ENCODE results near the gene FAM168A. TPM values are rescaled to one million over a fixed set of nuclear protein-coding genes. Genes with fewer than 3 reads are reported as not detected.

The FAM168A gene
- total RNA-seq, 2 donors from 2014 or later = 30.9 to 40.8 TPM

DNA sequence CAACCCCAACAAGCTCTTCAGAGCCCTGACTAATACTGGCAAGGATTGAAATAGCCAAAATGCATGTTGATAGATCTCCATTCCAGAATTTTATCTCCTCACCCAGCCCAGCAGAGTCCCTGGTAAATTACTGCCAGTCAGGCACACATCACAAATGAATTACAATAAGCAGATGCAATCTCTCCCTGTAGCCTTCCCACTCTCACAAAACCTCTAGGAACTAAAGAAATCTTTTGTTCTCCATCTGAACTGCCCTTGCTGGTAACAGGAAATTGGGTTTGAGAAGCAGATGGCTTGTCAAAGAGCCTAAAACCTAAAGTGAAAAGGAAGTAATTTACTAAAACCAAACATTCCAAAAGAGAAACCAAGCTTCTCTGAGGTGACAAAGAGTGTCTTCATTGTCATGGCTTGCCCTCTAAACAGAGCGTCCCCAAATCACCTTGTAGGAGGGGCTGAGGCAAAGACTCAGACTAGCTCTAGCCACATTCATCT, 59.5 kb downstream of the FAM168A start:
- no peak for DNase-seq (ENCODE audit: low spot score)
- no peaks in the 10 kb centered on the region for H3K27me3 ChIP-seq
- TF ChIP-seq, protein P1, sequence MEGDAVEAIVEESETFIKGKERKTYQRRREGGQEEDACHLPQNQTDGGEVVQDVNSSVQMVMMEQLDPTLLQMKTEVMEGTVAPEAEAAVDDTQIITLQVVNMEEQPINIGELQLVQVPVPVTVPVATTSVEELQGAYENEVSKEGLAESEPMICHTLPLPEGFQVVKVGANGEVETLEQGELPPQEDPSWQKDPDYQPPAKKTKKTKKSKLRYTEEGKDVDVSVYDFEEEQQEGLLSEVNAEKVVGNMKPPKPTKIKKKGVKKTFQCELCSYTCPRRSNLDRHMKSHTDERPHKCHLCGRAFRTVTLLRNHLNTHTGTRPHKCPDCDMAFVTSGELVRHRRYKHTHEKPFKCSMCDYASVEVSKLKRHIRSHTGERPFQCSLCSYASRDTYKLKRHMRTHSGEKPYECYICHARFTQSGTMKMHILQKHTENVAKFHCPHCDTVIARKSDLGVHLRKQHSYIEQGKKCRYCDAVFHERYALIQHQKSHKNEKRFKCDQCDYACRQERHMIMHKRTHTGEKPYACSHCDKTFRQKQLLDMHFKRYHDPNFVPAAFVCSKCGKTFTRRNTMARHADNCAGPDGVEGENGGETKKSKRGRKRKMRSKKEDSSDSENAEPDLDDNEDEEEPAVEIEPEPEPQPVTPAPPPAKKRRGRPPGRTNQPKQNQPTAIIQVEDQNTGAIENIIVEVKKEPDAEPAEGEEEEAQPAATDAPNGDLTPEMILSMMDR (IDR thresholded peaks at IDR 0.05) = no peak
- H3K9me3 ChIP-seq = no peaks in the 10 kb centered on the region
- H3K27ac ChIP-seq = no peak overlapping the region
- no peak overlapping the region for H3K4me3 ChIP-seq
- peaks cover 0 to 12% of the 10 kb centered on the region in 2 donors for H3K4me1 ChIP-seq
- H3K36me3 ChIP-seq = no peaks in the 10 kb centered on the region

DNA sequence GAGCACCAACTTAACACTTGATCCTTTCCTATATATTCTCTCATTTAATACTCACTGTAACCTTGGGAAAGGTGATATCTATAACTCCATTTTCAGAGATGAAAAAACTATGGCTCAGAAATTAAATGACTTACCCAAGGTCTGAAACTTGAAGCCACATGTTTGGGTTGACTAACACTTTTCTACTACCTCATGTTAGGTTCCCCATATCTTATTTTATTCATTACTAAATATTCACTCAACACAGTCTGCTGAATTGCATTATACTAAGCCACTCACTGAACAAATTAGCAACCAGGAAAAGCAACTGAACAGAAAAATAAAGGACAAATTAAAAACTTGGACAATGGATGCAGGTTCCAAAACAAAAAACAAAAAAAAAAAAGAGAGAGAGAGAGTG, 59.9 kb downstream of the FAM168A start:
- H3K27me3 ChIP-seq = no peaks in the 10 kb centered on the region
- TF ChIP-seq, protein P1 (IDR thresholded peaks at IDR 0.05) = no peak
- DNase-seq (ENCODE audit: low spot score) = no peak
- peaks cover 0 to 12% of the 10 kb centered on the region in 2 donors for H3K4me1 ChIP-seq
- no peak overlapping the region for H3K27ac ChIP-seq
- H3K9me3 ChIP-seq = no peaks in the 10 kb centered on the region
- H3K36me3 ChIP-seq = no peaks in the 10 kb centered on the region
- H3K4me3 ChIP-seq = no peak overlapping the region

GRCh38 chr11:73536961-73537360, 61.0 kb downstream of the FAM168A start:
- TF ChIP-seq, protein P1 (IDR thresholded peaks at IDR 0.05) = no peak
- H3K4me3 ChIP-seq = no peak overlapping the region
- peaks cover 0 to 12% of the 10 kb centered on the region in 2 donors for H3K4me1 ChIP-seq
- no peak for DNase-seq (ENCODE audit: low spot score)
- H3K36me3 ChIP-seq = no peaks in the 10 kb centered on the region
- no peaks in the 10 kb centered on the region for H3K27me3 ChIP-seq
- no peaks in the 10 kb centered on the region for H3K9me3 ChIP-seq
- no peak overlapping the region for H3K27ac ChIP-seq

- no peaks in the 10 kb centered on the region for H3K36me3 ChIP-seq
- no peaks in the 10 kb centered on the region for H3K27me3 ChIP-seq
- DNase-seq (ENCODE audit: low spot score) = no peak
- TF ChIP-seq, protein P1 (IDR thresholded peaks at IDR 0.05) = no peak
- H3K4me1 ChIP-seq = peaks cover 0 to 18% of the 10 kb centered on the region in 2 donors
- H3K9me3 ChIP-seq = no peaks in the 10 kb centered on the region
- no peak overlapping the region for H3K4me3 ChIP-seq
- no peak overlapping the region for H3K27ac ChIP-seq
Observed at GRCh38 chr11:73532310-73532709, 65.6 kb downstream of the FAM168A start.

DNA sequence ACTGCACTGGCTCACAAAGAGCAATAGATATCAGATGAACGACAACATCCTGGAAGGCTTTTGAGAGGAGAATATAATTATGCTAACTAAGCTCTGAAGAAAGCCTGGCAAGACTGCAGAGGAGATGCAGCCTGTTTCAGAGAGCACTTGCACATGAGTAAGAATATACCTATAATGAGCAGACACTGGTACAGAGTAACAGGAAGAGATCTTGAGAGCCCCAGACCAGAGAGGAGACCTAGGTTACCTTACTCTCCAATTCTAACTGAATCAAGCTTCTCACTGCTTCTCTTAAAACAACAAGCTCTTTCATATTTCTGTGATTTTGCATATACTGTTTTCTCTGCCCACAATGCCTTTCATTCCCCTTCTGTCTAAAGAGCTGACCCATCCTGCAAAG, 66.5 kb downstream of the FAM168A start:
- Histone ChIP-seq H3K27me3 (no peaks in the 10 kb centered on the region), H3K9me3 (no peaks in the 10 kb centered on the region), H3K4me1 (peaks cover 0 to 27% of the 10 kb centered on the region in 2 donors)

More for the DNA sequence above, 66.5 kb downstream of the FAM168A start:
- H3K36me3 ChIP-seq = no peaks in the 10 kb centered on the region
- no peak overlapping the region for H3K27ac ChIP-seq
- DNase-seq (ENCODE audit: low spot score) = no peak
- TF ChIP-seq, protein P1 (IDR thresholded peaks at IDR 0.05) = no peak
- H3K4me3 ChIP-seq = no peak overlapping the region
